GM18520 (cell line): Measurements from ENCODE around the gene GTF3C5.

Experiments used
- ATAC-seq: cut with Tn5 transposase; IDR thresholded peaks from one replicate; pipeline ENCODE4 v1.9.1; 2021; ENCODE audit not compliant: unreplicated experiment

GTF3C5 gene

DNA sequence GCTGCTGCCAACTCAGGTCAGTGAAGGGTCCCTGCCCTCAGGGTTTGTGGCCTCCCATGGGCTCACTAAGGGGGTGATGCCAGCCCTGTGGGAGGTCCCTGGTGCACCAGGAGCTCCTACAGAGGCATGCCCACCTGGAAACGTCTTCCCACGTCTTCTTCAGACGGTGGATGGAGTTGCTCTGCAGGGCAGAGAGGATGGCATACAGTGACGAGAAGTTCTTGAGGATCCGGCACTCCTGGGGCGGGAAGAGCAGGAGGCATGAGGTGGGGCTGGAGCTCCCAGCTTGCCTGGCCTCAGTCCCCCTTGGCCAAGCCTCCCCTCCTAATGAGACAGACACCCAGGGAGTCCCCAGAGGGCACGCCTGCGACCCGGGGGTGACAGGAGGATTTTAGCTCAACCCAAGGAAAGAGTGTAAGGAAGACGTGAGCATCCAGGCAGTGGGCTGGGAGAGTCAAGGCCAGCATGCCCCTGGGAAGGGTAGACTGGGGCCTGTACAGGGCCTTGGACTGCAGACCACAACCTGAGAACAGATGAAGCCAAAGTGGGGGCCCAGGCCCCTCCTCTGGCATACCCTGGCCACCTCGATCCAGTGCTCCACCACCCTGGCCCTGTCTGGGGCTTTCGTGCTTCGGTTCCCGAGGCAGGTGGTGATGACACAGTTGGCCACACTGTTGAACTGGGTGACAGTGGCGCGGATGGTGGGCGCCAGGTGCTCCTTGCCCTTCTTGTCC lies 75.9 kb downstream of the GTF3C5 start:
- no peak for ATAC-seq

DNA sequence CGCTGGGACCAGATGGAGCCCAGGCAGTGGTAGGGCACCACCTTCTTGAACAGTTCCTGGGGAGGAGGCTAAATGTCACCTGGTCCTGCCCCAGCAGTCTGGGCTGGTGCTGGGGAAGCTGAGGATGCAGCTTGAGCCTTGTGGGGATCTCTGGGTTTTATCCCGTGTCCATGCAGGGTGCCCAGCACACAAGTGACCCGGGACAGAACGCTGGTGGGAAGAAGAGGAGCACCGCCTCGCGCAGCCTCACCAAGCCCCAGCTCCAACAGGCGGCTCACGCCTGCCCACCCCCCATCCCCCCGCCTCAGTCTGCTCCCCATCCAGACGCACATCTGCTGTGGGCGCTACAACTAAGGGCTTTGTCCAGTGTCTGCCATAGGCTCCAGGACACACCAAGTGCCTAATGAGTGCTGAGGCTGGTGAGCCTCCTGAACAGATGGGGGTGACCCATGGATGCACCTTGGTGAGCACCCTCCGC lies 76.5 kb downstream of the GTF3C5 start:
- no peak for ATAC-seq
